ENCODE results near the gene SDR9C7.

- TF ChIP-seq POLR2A (IDR thresholded peaks at IDR 0.05) (no peak), CTCF (IDR thresholded peaks at IDR 0.05) (no peak)
Measured at GRCh38 chr12:56897844-56898361, 36.3 kb downstream of the SDR9C7 start.

Measured in body of pancreas (tissue), 4 donors.